ENCODE results near the gene INPP5A. TPM values are rescaled to one million over a fixed set of nuclear protein-coding genes. Genes with fewer than 3 reads are reported as not detected.
"Not testable (repeated sequence)": the region's sequence is repeated elsewhere in the genome, so short reads cannot be mapped to it uniquely, and the experiment has no call there.

Gene INPP5A
- polyA plus RNA-seq, 3 donors from 2014 or later: 0.30 to 1.7 (median 0.48) TPM

DNA sequence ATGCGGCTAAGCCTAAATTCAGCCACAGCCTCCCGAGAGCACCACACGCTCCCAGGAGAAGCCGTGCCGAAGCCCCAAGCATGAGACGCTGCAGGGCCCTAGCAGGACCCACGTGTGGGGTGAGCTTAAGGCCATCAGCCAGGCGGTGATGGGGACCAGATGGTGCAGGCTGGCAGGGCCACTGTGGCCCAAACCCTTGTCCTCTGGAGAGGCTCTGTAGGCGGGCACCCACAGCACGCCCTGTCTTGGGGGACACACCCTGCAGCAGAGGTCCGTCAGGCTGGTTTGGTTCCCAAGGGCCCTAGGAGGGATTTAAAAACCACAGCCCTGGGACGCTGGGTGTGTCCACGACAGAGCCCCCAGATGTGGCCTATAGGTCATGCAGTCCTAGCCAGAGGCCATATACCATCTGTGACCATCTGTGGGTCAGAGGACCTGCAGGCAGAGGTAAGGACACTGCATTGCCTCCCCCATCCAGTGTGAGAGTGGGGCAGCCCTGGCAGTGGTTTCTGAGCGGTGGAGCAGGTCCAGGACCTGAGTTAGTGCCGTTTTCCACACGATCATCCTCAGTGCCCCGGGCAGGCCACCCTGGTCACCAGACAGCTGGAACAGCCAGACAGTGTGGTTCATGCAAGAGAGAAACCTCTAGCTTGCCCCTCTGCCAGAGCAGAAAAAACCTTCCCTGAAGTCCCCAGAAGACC is 39.6 kb upstream of the INPP5A start:
- no peaks in the 10 kb centered on the region for H3K36me3 Mint-ChIP-seq
- no peaks in the 10 kb centered on the region for H3K9me3 Mint-ChIP-seq
- H3K4me1 Mint-ChIP-seq: no peaks in the 10 kb centered on the region
- no peak overlapping the region for H3K4me3 Mint-ChIP-seq
- no peak for DNase-seq
- peaks cover 0 to 8% (median 8%) of the 10 kb centered on the region in 3 donors for H3K27me3 Mint-ChIP-seq (ENCODE audit: low read depth in 3 of 3)
- no peak overlapping the region for H3K27ac Mint-ChIP-seq

DNA sequence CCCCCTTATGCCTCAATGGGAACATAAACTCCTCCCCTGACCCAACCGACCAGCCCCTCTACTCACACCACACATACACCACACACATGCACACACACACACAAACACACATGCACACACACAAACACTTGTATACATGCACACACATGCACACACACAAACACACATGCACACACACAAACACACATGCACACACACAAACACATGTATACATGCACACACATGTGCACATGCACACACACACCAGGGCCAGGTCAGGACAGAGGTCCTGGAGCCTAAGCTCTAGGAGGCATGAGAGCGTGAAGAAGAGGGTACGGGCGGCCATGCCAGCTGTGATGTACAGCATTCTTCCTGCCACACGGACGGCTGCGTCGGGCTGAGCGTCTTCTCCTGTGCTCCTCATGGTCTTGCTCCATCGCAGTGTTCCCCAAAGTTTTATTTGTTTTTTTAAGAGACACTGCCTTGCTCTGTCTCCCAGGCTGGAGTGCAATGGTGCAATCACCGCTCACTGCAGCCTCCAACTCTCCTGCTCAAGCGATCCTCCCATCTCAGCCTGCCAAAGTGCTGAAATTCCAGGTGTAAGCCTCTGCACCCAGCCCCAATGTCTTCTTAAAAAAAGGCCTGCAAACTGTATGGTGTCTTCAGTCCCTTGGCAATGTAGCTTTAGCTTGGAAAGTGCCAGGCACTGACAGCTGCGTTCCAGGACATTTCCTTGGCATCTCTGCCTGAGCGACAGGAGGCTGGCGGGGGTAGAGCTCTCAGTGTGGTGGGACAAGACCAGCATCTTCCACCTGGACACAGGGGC is 38.8 kb upstream of the INPP5A start:
- H3K27me3 Mint-ChIP-seq (ENCODE audit: low read depth in 3 of 3): peaks cover 0 to 10% (median 8%) of the 10 kb centered on the region in 3 donors
- no peaks in the 10 kb centered on the region for H3K36me3 Mint-ChIP-seq
- H3K4me1 Mint-ChIP-seq: no peaks in the 10 kb centered on the region
- H3K4me3 Mint-ChIP-seq: no peak overlapping the region
- H3K9me3 Mint-ChIP-seq: no peaks in the 10 kb centered on the region
- no peak for DNase-seq
- H3K27ac Mint-ChIP-seq: no peak overlapping the region

DNA sequence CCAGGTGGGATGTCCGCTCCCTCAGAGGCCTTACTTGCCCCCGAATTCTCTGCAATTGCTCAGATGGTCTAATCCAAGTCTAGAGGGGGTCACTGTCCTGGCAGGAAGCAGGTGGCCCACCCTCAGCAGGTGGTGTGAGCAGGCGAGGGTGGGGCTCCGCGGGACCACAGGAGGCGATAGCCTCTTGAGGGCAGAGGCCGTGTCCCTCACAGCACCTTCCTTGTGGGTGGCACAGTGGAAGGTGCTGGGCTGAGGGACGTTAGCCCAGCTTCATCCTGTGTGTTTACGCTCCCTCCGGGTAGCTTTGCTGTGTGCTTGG is 38.3 kb upstream of the INPP5A start:
- Mint-ChIP-seq H3K36me3 (no peaks in the 10 kb centered on the region), H3K4me3 (no peak overlapping the region), H3K9me3 (no peaks in the 10 kb centered on the region), H3K4me1 (no peaks in the 10 kb centered on the region), H3K27me3 (ENCODE audit: low read depth in 3 of 3) (peaks cover 0 to 8% (median 7%) of the 10 kb centered on the region in 3 donors), H3K27ac (no peak overlapping the region)
- DNase-seq: no peak

DNA sequence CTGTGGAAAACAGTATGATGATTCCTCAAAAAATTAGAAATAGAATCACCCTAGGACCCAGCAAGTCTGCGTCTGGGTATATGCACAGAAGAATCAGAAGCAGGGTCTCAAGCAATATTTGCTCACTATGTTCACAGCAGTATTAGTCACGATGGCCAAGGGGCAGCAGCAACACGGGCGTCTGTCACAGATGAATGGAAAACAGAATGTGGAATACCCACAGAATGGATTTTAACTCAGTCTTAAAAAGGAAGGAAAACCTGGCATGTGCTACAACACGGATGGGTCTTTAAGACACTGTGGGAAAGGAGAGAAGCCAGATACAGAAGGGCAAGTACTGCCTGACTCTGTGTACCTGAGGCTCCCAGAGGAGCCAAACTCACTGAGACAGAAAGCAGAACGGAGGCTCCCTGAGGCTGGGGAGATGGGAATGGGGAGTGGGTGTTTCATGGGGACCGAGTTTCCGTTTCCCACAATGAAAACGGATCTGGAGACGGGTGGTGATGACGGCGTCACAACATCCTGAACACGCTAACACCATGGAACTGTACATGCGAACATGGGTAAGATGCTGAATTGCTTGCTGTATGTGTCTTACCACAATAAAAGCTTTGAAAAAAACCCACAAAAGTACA is 36.7 kb upstream of the INPP5A start:
- peaks cover 0 to 8% (median 7%) of the 10 kb centered on the region in 3 donors for H3K27me3 Mint-ChIP-seq (ENCODE audit: low read depth in 3 of 3)
- DNase-seq: no peak
- H3K4me3 Mint-ChIP-seq: no peak overlapping the region
- no peaks in the 10 kb centered on the region for H3K9me3 Mint-ChIP-seq
- no peak overlapping the region for H3K27ac Mint-ChIP-seq
- no peaks in the 10 kb centered on the region for H3K4me1 Mint-ChIP-seq
- H3K36me3 Mint-ChIP-seq: no peaks in the 10 kb centered on the region

DNA sequence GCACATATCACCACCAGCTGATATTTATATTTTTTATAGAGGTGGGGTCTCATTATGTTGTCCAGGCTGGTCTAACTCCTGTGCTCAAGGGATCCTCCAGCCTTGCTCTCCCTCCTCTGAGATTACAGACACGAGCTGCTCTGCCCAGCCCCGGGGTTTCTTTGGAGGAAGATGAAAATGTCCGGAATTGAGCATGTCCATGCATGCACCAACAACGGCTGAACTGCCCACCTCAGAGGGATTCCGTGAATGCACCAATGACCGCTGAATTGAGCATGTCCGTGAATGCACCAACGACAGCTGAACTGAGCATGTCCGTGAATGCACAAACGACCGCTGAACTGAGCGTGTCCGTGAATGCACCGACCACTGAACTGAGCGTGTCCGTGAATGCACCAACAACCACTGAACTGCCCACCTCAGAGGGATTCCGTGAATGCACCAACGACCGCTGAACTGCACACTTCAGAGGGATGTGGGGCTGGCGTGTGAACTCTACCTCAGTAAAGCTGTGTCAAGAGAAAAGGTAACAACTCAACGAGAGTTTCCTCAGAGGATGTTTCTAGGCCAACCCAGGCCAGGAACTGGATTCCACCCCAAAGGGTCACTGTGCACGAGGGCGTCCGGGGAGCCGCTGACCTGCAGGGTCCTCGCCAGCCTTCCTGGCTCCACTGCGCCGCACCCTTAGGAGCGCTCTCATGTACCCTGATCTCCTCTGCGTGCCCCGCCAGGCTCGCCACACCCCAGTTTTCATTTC is 34.9 kb upstream of the INPP5A start:
- Mint-ChIP-seq H3K9me3 (no peaks in the 10 kb centered on the region), H3K4me1 (no peaks in the 10 kb centered on the region), H3K27me3 (ENCODE audit: low read depth in 3 of 3) (peaks cover 0 to 5% (median 4%) of the 10 kb centered on the region in 3 donors), H3K27ac (no peak overlapping the region), H3K4me3 (no peak overlapping the region), H3K36me3 (no peaks in the 10 kb centered on the region)
- DNase-seq: no peak

DNA sequence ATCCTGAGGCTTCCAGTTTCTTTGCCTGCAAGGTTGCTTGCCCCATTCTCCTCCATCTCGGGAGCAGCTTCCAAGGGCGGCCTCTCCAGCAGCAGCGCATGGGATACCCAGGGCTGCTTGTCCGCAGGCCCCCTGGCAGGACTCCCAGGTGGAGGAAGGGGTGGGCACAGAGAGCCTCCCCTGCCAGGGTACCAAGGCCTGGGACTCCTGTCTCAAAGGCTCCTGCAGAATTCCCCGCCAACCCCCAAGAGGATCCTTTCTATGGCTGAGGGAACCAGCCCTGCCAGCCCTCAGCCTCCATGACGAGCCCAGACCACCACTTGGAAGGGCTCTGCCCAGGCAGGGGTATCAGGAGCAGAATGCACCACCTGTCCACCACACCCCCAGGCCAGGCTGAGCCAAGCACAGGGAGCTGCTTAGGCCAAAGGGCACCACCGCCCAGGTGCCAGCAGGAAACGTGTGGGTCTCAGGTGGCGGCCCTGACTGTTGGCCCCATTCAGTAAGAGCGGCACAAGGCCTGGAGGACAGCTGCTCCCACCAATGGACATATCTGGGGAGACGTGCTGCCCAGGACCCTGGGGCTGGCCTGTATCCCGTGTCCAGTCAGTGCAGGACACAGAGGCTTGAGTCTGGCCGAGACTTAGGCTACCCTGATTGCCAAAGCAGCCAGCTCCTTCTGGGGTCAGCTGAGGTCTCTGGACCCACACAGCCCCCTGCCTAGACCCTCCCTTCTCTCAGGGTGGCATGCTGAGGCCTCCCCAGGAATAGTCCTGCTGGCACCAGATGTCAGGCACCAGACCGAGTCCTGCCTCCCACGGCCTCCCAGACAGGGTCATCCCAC is 33.8 kb upstream of the INPP5A start:
- DNase-seq: no peak
- Mint-ChIP-seq H3K4me3 (no peak overlapping the region), H3K27me3 (ENCODE audit: low read depth in 3 of 3) (peaks cover 0 to 4% (median 4%) of the 10 kb centered on the region in 3 donors), H3K4me1 (no peaks in the 10 kb centered on the region), H3K27ac (no peak overlapping the region), H3K36me3 (no peaks in the 10 kb centered on the region), H3K9me3 (no peaks in the 10 kb centered on the region)

DNA sequence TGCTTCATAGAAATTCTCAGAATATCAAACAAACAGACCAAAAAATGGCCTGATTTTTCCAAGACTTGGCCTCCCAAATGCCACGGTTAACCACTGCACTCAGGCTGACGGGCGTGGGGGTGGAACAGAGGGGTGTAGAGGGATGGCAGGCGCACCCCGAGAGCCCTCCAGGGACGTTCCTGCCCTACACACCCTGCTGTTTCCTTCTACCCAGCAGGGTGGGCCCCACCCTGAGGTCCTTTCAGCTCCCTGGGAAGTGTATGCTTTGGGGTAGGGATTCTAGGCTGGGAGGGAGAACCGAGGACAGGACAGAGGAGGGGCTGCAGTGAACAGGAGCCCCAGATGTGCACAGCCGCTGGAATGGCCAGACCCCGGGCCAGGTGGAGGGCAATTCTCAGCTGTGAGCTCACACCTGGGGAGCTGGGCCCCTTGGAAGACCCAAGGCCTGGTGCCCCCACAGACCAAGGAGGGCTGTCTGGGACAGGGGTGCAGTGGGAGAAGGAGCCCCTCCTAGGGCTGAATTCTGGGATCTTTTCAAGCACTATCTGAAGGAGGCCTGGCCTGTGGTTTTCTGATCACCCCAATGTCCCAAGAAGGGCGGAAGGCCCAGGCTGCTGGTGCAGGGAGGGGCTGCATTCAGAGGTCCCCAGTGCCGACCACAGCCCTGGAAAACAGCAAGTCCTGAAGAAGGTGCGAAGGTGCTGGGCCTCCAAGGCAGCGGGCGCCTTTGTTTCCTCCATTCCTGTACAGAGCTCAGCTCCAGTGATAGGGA is 32.9 kb upstream of the INPP5A start:
- no peaks in the 10 kb centered on the region for H3K9me3 Mint-ChIP-seq
- no peak overlapping the region for H3K4me3 Mint-ChIP-seq
- H3K4me1 Mint-ChIP-seq: no peaks in the 10 kb centered on the region
- H3K27me3 Mint-ChIP-seq (ENCODE audit: low read depth in 3 of 3): peaks cover 0 to 4% (median 2%) of the 10 kb centered on the region in 3 donors
- no peaks in the 10 kb centered on the region for H3K36me3 Mint-ChIP-seq
- DNase-seq: no peak
- H3K27ac Mint-ChIP-seq: no peak overlapping the region

DNA sequence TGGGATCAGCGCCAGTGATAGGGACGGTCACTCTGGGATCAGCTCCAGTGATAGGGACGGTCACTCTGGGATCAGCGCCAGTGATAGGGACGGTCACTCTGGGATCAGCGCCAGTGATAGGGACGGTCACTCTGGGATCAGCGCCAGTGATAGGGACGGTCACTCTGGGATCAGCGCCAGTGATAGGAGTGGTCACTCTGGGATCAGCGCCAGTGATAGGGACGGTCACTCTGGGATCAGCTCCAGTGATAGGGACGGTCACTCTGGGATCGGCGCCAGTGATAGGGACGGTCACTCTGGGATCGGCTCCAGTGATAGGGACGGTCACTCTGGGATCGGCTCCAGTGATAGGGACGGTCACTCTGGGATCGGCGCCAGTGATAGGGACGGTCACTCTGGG is 32.0 kb upstream of the INPP5A start:
- not testable (repeated sequence) for DNase-seq; H3K4me1 Mint-ChIP-seq; H3K4me3 Mint-ChIP-seq; H3K27ac Mint-ChIP-seq; H3K9me3 Mint-ChIP-seq; H3K36me3 Mint-ChIP-seq; H3K27me3 Mint-ChIP-seq (ENCODE audit: low read depth in 3 of 3)

DNA sequence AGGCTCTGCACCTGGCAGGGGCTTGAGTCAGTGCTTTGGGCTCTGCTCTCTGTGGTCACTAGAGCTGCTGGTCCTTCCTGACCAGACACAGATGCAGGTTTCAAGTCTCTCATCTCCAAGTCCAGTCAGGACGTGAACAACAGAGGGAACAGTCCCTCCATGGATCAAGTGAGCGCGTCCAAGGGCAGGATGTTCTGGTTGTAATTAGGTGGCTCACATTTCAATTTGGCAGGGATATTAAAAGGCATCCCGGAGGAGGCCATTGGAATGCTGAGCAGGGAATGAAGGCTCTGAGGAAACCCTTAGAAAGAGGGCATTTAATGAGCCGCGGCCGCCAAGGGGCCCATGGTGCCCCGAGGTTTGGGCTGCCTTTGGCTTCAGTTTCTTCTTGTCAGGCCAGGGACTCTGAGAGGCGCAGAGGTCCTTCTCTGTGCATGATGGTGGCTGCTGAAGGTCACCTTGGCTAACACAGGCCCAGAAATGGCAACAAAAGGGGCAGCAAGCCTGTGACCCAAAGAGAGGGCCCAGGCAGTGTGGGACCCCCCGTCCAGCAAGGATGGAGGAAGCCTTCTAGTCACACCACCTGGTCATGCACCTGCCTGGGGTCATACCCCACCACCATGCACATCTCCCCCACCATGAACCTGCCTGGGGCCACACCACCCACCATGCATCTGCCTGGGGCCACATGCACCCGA is 30.7 kb upstream of the INPP5A start:
- no peaks in the 10 kb centered on the region for H3K36me3 Mint-ChIP-seq
- H3K27ac Mint-ChIP-seq: no peak overlapping the region
- H3K4me3 Mint-ChIP-seq: no peak overlapping the region
- no peak for DNase-seq
- H3K9me3 Mint-ChIP-seq: no peaks in the 10 kb centered on the region
- H3K27me3 Mint-ChIP-seq (ENCODE audit: low read depth in 3 of 3): peaks cover 0 to 4% (median 0%) of the 10 kb centered on the region in 3 donors
- no peaks in the 10 kb centered on the region for H3K4me1 Mint-ChIP-seq

DNA sequence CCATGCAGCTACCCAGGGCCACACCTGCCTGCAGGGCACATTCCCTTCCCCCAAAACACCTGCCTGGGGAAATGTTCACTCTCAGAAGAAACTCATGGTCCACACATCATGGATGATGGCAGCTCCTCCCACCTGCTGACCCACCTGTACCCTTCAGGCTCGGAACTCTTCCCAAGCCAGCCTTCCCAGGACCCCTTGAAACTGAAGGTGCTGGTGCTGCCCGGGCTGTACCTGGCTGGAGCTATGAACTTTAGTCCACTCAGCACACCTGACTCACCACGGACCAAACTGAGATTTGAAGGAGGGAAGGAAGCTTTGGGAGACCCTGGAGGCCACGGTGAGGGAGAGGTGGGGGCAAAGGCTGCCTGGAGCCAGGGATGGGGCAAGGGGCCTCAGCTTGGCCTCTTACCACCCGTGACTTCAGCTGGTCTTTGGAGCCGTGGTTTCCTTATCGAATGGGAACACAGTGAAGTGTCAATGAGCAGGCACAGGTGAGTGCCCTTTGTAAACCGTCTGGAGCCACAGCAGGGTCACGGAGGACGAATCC is 30.1 kb upstream of the INPP5A start:
- H3K4me3 Mint-ChIP-seq: no peak overlapping the region
- H3K4me1 Mint-ChIP-seq: no peaks in the 10 kb centered on the region
- H3K36me3 Mint-ChIP-seq: no peaks in the 10 kb centered on the region
- no peak for DNase-seq
- no peaks in the 10 kb centered on the region for H3K9me3 Mint-ChIP-seq
- H3K27me3 Mint-ChIP-seq (ENCODE audit: low read depth in 3 of 3): peaks cover 0 to 4% (median 0%) of the 10 kb centered on the region in 3 donors
- no peak overlapping the region for H3K27ac Mint-ChIP-seq

DNA sequence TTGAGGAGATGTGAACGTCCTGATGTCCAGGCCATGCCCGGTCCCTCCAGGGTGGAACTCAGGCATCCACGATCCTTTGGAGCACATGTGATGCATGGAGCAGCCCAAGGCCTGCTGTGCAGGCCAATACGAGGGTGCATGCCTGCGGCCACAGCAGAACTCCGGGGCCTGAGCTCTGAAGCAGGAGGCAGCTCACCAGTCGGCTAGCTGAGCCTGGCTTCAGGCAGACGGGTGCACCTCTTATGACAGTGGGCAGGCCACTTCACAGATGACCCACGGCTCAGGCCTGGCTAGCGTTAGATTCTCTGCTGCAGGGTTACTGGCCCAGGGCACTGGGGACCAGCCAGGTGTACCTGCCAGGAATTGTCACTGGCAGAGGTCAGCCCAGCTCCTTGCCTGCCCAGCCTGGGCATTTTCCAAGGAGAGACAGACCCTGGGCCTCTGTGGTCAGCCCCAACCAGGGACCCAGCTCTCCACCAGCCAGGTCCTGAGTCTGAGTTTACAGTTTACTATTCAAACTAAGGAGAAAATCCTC is 29.6 kb upstream of the INPP5A start:
- no peak overlapping the region for H3K4me3 Mint-ChIP-seq
- H3K4me1 Mint-ChIP-seq: no peaks in the 10 kb centered on the region
- no peaks in the 10 kb centered on the region for H3K9me3 Mint-ChIP-seq
- H3K27ac Mint-ChIP-seq: no peak overlapping the region
- DNase-seq: no peak
- H3K36me3 Mint-ChIP-seq: no peaks in the 10 kb centered on the region
- peaks cover 0 to 3% (median 0%) of the 10 kb centered on the region in 3 donors for H3K27me3 Mint-ChIP-seq (ENCODE audit: low read depth in 3 of 3)
